IMR-90 (cell line): ENCODE measurements around the gene HNRNPLL. TPM values are rescaled to one million over a fixed set of nuclear protein-coding genes. Genes with fewer than 3 reads are reported as not detected.

Experiments used
- ATAC-seq: fragments of 200-7000 bp; cut with Tn5 transposase; 2 replicates; pipeline ENCODE4 v1.9.1; 2020; ENCODE audit warnings: low read depth, mild to moderate bottlenecking, moderate library complexity
- BruUV-seq: library from RNA; stranded (reverse); fragments of 400-500 nt; replicated peaks from 2 replicates; lab custom pipeline; 2021; lab: Mats Ljungman, UMichigan
- CTCF ChIA-PET: fragments of 300-600 bp; formaldehyde crosslinking; extraction: SDS; loops from one replicate; lab custom pipeline; 2021; ENCODE audit warnings: antibody characterized with exemption; lab: Yijun Ruan, JAX
- POLR2A ChIA-PET: fragments of 300-600 bp; sonication (Branson Sonifier 250); formaldehyde crosslinking; loops from one replicate; lab custom pipeline; 2022; ENCODE audit warnings: antibody characterized with exemption; ENCODE audit not compliant: unreplicated experiment; lab: Charles Lee
- DNase-seq: peaks from one replicate; pipeline ENCODE4 v3.0.0; 2013
- H2AFZ ChIP-seq: replicated peaks from 2 replicates; pipeline ENCODE3; 2013; ENCODE audit warnings: low read length, mild to moderate bottlenecking; ENCODE audit not compliant: poor library complexity
- H2AK5ac ChIP-seq: 2 replicates; pipeline ENCODE4 v1.6.1; 2013; ENCODE audit warnings: low read depth, low read length, inconsistent platforms
- H2AK9ac ChIP-seq: replicated peaks from 2 replicates; pipeline ENCODE3; 2013; ENCODE audit warnings: mild to moderate bottlenecking, low read depth, low read length, moderate library complexity; ENCODE audit not compliant: poor library complexity
- H2BK120ac ChIP-seq: 2 replicates; pipeline ENCODE4 v1.6.1; 2013; ENCODE audit warnings: low read depth, low read length, inconsistent platforms
- H2BK15ac ChIP-seq: 3 replicates; pipeline ENCODE4 v1.6.1; 2013; ENCODE audit warnings: low read depth, low read length, inconsistent platforms
- H2BK20ac ChIP-seq: 2 replicates; pipeline ENCODE4 v1.6.1; 2013; ENCODE audit warnings: low read depth, mild to moderate bottlenecking, inconsistent platforms, low read length, moderate library complexity
- H2BK5ac ChIP-seq: 2 replicates; pipeline ENCODE4 v1.6.1; 2013; ENCODE audit warnings: mild to moderate bottlenecking, low read depth, low read length, inconsistent platforms; ENCODE audit not compliant: poor library complexity, severe bottlenecking
- H3K14ac ChIP-seq: replicated peaks from 2 replicates; pipeline ENCODE4 v1.6.1; 2013; ENCODE audit warnings: low read depth, low read length, inconsistent platforms
- H3K18ac ChIP-seq: 2 replicates; pipeline ENCODE4 v1.6.1; 2013; ENCODE audit warnings: low read depth, low read length, control low read depth
- H3K23ac ChIP-seq: 2 replicates; pipeline ENCODE4 v1.6.1; 2013; ENCODE audit warnings: low read depth, low read length, inconsistent platforms
- H3K27ac ChIP-seq: 2 replicates; pipeline ENCODE4 v1.5.1; 2013; ENCODE audit warnings: mild to moderate bottlenecking, control low read depth, low read length; ENCODE audit not compliant: insufficient read depth
- H3K27me3 ChIP-seq: 2 replicates; pipeline ENCODE4 v1.6.1; 2013; ENCODE audit warnings: low read length; ENCODE audit not compliant: control insufficient read depth, insufficient read depth
- H3K36me3 ChIP-seq: 2 replicates; pipeline ENCODE4 v1.6.1; 2013; ENCODE audit warnings: low read length, mixed read lengths; ENCODE audit not compliant: control insufficient read depth, insufficient read depth
- H3K4ac ChIP-seq: 2 replicates; pipeline ENCODE4 v1.6.1; 2013; ENCODE audit warnings: low read depth, low read length, inconsistent platforms
- H3K4me1 ChIP-seq: 2 replicates; pipeline ENCODE4 v1.6.1; 2013; ENCODE audit warnings: low read length, mixed read lengths; ENCODE audit not compliant: control insufficient read depth, insufficient read depth
- H3K4me2 ChIP-seq: 2 replicates; pipeline ENCODE4 v1.6.1; 2013; ENCODE audit warnings: low read depth, mild to moderate bottlenecking, control low read depth, low read length, moderate library complexity
- H3K4me3 ChIP-seq: 2 replicates; pipeline ENCODE4 v1.5.1; 2013; ENCODE audit warnings: low read depth, mild to moderate bottlenecking, control low read depth, low read length, moderate library complexity; ENCODE audit not compliant: insufficient read depth
- H3K56ac ChIP-seq: 2 replicates; pipeline ENCODE4 v1.6.1; 2013; ENCODE audit warnings: low read length, inconsistent platforms; ENCODE audit not compliant: insufficient read depth; ENCODE audit errors: extremely low read depth
- H3K79me1 ChIP-seq, 2 experiments: 2 replicates each; pipeline ENCODE4 v1.6.1; 2013; ENCODE audit warnings: low read length in 2 of 2, inconsistent platforms in 1 of 2, low read depth in 1 of 2
- H3K9ac ChIP-seq: 2 replicates; pipeline ENCODE4 v1.6.1; 2013; ENCODE audit warnings: low read depth, low read length, control low read depth
- H3K9me1 ChIP-seq: 2 replicates; pipeline ENCODE4 v1.6.1; 2013; ENCODE audit warnings: low read length, inconsistent platforms; ENCODE audit not compliant: insufficient read depth
- H3K9me3 ChIP-seq: 2 replicates; pipeline ENCODE4 v1.6.1; 2013; ENCODE audit warnings: low read length; ENCODE audit not compliant: control insufficient read depth, insufficient read depth
- H4K20me1 ChIP-seq: 2 replicates; pipeline ENCODE4 v1.6.1; 2013; ENCODE audit warnings: low read length, inconsistent platforms; ENCODE audit not compliant: insufficient read depth
- H4K5ac ChIP-seq: 2 replicates; pipeline ENCODE4 v1.6.1; 2013; ENCODE audit warnings: mild to moderate bottlenecking, low read depth, low read length, control low read depth
- H4K8ac ChIP-seq, 2 experiments: 2 replicates each; pipeline ENCODE4 v1.6.1; 2013; ENCODE audit warnings: low read depth in 2 of 2, low read length in 2 of 2, control low read depth in 1 of 2, inconsistent platforms in 1 of 2
- H4K91ac ChIP-seq: 2 replicates; pipeline ENCODE4 v1.6.1; 2013; ENCODE audit warnings: low read depth, low read length, inconsistent platforms; ENCODE audit not compliant: insufficient read depth
- BHLHE40 ChIP-seq: fragments of 150-350 bp; IDR thresholded peaks from 2 replicates; pipeline ENCODE4 v1.6.1; 2016; ENCODE audit warnings: mild to moderate bottlenecking, low read depth, low read length
- MAFK ChIP-seq: IDR thresholded peaks from 2 replicates; pipeline ENCODE4 v1.6.1; 2012; ENCODE audit warnings: low read depth, low read length, improper control_type of control experiment
- MAZ ChIP-seq: IDR thresholded peaks from 2 replicates; pipeline ENCODE4 v1.6.1; 2012; ENCODE audit warnings: low read depth, mild to moderate bottlenecking, low read length, improper control_type of control experiment, moderate library complexity, borderline replicate concordance
- MXI1 ChIP-seq: IDR thresholded peaks from 2 replicates; pipeline ENCODE4 v1.6.1; 2012; ENCODE audit warnings: low read depth, mild to moderate bottlenecking, low read length, moderate library complexity, borderline replicate concordance
- NFE2L2 ChIP-seq: fragments of 150-350 bp; IDR thresholded peaks from 2 replicates; pipeline ENCODE4 v1.6.1; 2016; ENCODE audit warnings: low read depth, mild to moderate bottlenecking, low read length
- POLR2A ChIP-seq: IDR thresholded peaks from 2 replicates; pipeline ENCODE4 v1.6.1; 2012; ENCODE audit warnings: mild to moderate bottlenecking, low read depth, low read length
- RAD21 ChIP-seq: IDR thresholded peaks from 2 replicates; pipeline ENCODE4 v1.6.1; 2012; ENCODE audit warnings: low read length, improper control_type of control experiment
- RCOR1 ChIP-seq: IDR thresholded peaks from 2 replicates; pipeline ENCODE4 v1.6.1; 2012; ENCODE audit warnings: mild to moderate bottlenecking, low read length, improper control_type of control experiment; ENCODE audit not compliant: insufficient replicate concordance
- RFX5 ChIP-seq: IDR thresholded peaks from 2 replicates; pipeline ENCODE4 v1.8.0; 2012; ENCODE audit warnings: low read depth, mild to moderate bottlenecking, low read length, moderate library complexity
- SMC3 ChIP-seq: fragments of 150-350 bp; IDR thresholded peaks from 2 replicates; pipeline ENCODE4 v1.6.1; 2016; ENCODE audit warnings: low read depth, mild to moderate bottlenecking, antibody characterized with exemption, low read length, moderate library complexity
- USF2 ChIP-seq: fragments of 150-350 bp; IDR thresholded peaks from 2 replicates; pipeline ENCODE4 v1.6.1; 2017; ENCODE audit warnings: mild to moderate bottlenecking, antibody characterized with exemption, low read length, low read depth
- WGBS, 2 experiments: methylation state at CpG; one replicate each; pipeline versions ENCODE4 v1.1.5 to v1.1.7; 2013; ENCODE audit warnings: missing lambda C conversion rate in 2 of 2; ENCODE audit not compliant: insufficient read length in 1 of 2; ENCODE audit errors: extremely low coverage in 2 of 2; 5-methylcytosine and 5-hydroxymethylcytosine counted together
- dilution Hi-C: fragments of 300-500 bp; cut with HindIII; formaldehyde crosslinking; loops from one replicate; pipeline ENCODE4 v1.14.3; 2018; ENCODE audit warnings: low sequenced_read_pairs; ENCODE audit not compliant: unreplicated experiment
- in situ Hi-C: fragments of 300-500 bp; cut with MboI; formaldehyde crosslinking; loops from 3 replicates; pipeline ENCODE4 v1.14.3; 2019; ENCODE audit warnings: low sequenced_read_pairs, inconsistent platforms, mixed read lengths
- intact Hi-C: fragments of 100-400 bp; cut with micrococcal nuclease; formaldehyde crosslinking; loops from 2 replicates; pipeline ENCODE4 v1.10.0; 2022
- polyA plus RNA-seq, 3 experiments: library from polyadenylated mRNA; depleted of rRNA; stranded (reverse); fragments of >200 nt; gene quantifications; 2 replicates each; pipeline ENCODE4 v1.2.3, GENCODE V29; 2012; ENCODE audit warnings: low replicate concordance in 1 of 3
- total RNA-seq: library from RNA; depleted of rRNA; stranded (reverse); fragments of >200 nt; gene quantifications from 2 replicates; pipeline ENCODE4 v1.2.3, GENCODE V29; 2012
- TF ChIP-seq, protein P1 (sequence below): fragments of 150-350 bp; IDR thresholded peaks from 2 replicates; pipeline ENCODE4 v1.6.1; 2016; ENCODE audit warnings: low read depth, mild to moderate bottlenecking, low read length, moderate library complexity, borderline replicate concordance

The HNRNPLL gene
- total and polyA plus RNA-seq, 2 of the 4 experiments (the other 2 are of a cell fraction) = 23.7 to 53.1 TPM

GRCh38 chr2:38515155-38516074 is 87.3 kb downstream of the HNRNPLL start (continued):
- TF ChIP-seq USF2 (no peak), RAD21 (no peak)

DNA sequence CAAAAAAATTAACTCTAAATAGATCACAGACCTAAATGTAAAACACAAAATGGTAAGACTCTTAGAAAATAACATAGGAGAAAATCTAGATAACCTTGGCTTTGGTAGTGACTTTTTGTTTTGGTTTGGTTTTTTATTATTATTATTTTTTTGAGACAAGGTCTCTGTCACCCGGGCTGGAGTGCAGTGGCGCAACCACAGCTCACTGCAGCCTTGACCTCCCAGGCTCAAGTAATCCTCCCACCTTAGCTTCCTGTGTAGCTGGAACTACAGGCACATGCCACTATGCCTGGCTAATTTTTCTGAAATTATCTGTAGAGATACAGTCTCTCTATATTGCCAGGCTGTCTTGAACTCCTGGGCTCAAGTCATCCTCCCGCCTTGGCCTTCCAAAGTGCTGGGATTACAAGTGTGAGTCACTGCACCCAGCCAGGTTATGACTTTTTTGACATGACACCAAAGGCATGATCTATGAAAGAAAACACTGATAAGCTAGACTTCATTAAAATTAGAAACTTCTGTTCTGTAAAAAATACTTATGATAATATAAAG is 88.0 kb downstream of the HNRNPLL start:
- POLR2A ChIA-PET = no interaction called here
- ATAC-seq = no peak
- H3K27ac ChIP-seq = no peak overlapping the region
- TF ChIP-seq MAFK = no peak
- no peak for TF ChIP-seq RFX5
- TF ChIP-seq SMC3 = no peak
- TF ChIP-seq BHLHE40 = no peak
- no peak for TF ChIP-seq RCOR1
- TF ChIP-seq NFE2L2 = no peak
- TF ChIP-seq MAZ = no peak
- TF ChIP-seq, protein P1, sequence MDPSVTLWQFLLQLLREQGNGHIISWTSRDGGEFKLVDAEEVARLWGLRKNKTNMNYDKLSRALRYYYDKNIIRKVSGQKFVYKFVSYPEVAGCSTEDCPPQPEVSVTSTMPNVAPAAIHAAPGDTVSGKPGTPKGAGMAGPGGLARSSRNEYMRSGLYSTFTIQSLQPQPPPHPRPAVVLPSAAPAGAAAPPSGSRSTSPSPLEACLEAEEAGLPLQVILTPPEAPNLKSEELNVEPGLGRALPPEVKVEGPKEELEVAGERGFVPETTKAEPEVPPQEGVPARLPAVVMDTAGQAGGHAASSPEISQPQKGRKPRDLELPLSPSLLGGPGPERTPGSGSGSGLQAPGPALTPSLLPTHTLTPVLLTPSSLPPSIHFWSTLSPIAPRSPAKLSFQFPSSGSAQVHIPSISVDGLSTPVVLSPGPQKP = no peak
- TF ChIP-seq MXI1 = no peak
- no peak for TF ChIP-seq POLR2A
- no peak for TF ChIP-seq USF2

More for the DNA sequence above, 88.0 kb downstream of the HNRNPLL start:
- no peak overlapping the region for H3K14ac ChIP-seq
- no peak overlapping the region for H3K4ac ChIP-seq
- no peak overlapping the region for H4K5ac ChIP-seq
- no peaks in the 10 kb centered on the region for H3K9me3 ChIP-seq
- dilution Hi-C loops = no loop called here
- H2AFZ ChIP-seq = no peak overlapping the region
- H3K4me2 ChIP-seq = no peak overlapping the region
- no peaks in the 10 kb centered on the region for H3K36me3 ChIP-seq
- H4K91ac ChIP-seq = no peak overlapping the region
- BruUV-seq = no TSS peak
- H2BK120ac ChIP-seq = no peak overlapping the region
- H2BK5ac ChIP-seq = no peak overlapping the region
- H3K27me3 ChIP-seq = peaks cover 20% of the 10 kb centered on the region
- H3K4me1 ChIP-seq = peaks cover 2% of the 10 kb centered on the region; the same call in 1 of the 2 replicates
- CTCF ChIA-PET = interaction anchor here (0.6 kb wide), 1 partner anchor 13 kb away, joined by 3 read pairs; no protein-coding TSS in a partner anchor
- H3K56ac ChIP-seq = no peak overlapping the region
- no peak overlapping the region for H3K18ac ChIP-seq
- intact Hi-C loops = no loop called here
- H4K20me1 ChIP-seq = no peaks in the 10 kb centered on the region
- no peak overlapping the region for H3K9ac ChIP-seq
- in situ Hi-C loops = loop anchor here (25.0 kb wide), 1 partner anchor 202 kb away; no protein-coding TSS in a partner anchor
- no peak for DNase-seq
- H2AK9ac ChIP-seq = no peak overlapping the region
- no peak overlapping the region for H3K23ac ChIP-seq
- H3K9me1 ChIP-seq = peaks cover 2% of the 10 kb centered on the region; the same call in 1 of the 2 replicates
- H4K8ac ChIP-seq = no peak overlapping the region
- no peaks in the 10 kb centered on the region for H3K79me1 ChIP-seq
- H2BK20ac ChIP-seq = no peak overlapping the region
- H2BK15ac ChIP-seq = no peak overlapping the region
- no CpG with 5 or more reads among the region's 3 CpGs for WGBS, 2 experiments
- H2AK5ac ChIP-seq = no peak overlapping the region
- no peak overlapping the region for H3K4me3 ChIP-seq
